CD4-positive, alpha-beta T cell (primary cell): ENCODE measurements around the gene IVNS1ABP. TPM values are rescaled to one million over a fixed set of nuclear protein-coding genes. Genes with fewer than 3 reads are reported as not detected.

Experiments used
- ATAC-seq: fragments of 200-7000 bp; cut with Tn5 transposase; one replicate; pipeline ENCODE4 v1.10.0; 2022; ENCODE audit warnings: mild to moderate bottlenecking; ENCODE audit not compliant: poor library complexity
- CTCF ChIA-PET: fragments of 350-600 bp; sonication (Branson Sonifier 250); formaldehyde crosslinking; loops from one replicate; lab custom pipeline; 2021; ENCODE audit warnings: antibody characterized with exemption, inconsistent platforms; lab: Charles Lee
- POLR2A ChIA-PET: fragments of 350-600 bp; sonication (Branson Sonifier 250); formaldehyde crosslinking; loops from one replicate; lab custom pipeline; 2021; ENCODE audit warnings: antibody characterized with exemption, inconsistent platforms; lab: Charles Lee
- DNase-seq, 14 experiments: peaks; one replicate each; pipeline ENCODE4 v3.0.0-alpha.2; 2013 to 2020; ENCODE audit warnings: mixed read lengths in 2 of 14
- H3K27ac ChIP-seq, 2 donors: one replicate each; pipeline versions ENCODE4 v1.5.1 to v1.7.0; 2013; ENCODE audit warnings: low read length in 2 of 2, low read depth in 1 of 2, mild to moderate bottlenecking in 1 of 2
- H3K27me3 ChIP-seq, 2 experiments: 1 replicate in 1 of 2; 2 replicates in 1 of 2; pipeline versions ENCODE4 v1.6.1 to v1.7.0; 2013; ENCODE audit warnings: low read length in 2 of 2, control low read depth in 1 of 2, mild to moderate bottlenecking in 1 of 2, moderate library complexity in 1 of 2; ENCODE audit not compliant: insufficient read depth in 2 of 2, control insufficient read depth in 1 of 2
- H3K36me3 ChIP-seq: one replicate; pipeline ENCODE4 v1.6.1; 2013; ENCODE audit warnings: low read length, control low read depth; ENCODE audit not compliant: insufficient read depth
- H3K4me1 ChIP-seq: one replicate; pipeline ENCODE4 v1.6.1; 2013; ENCODE audit warnings: low read length, control low read depth; ENCODE audit not compliant: insufficient read depth
- H3K4me3 ChIP-seq: one replicate; pipeline ENCODE4 v1.5.1; 2013; ENCODE audit warnings: mild to moderate bottlenecking, low read length, moderate library complexity
- H3K9me3 ChIP-seq, 2 experiments: 1 replicate in 1 of 2; 2 replicates in 1 of 2; pipeline versions ENCODE4 v1.6.1 to v1.7.0; 2013; ENCODE audit warnings: low read length in 2 of 2, mild to moderate bottlenecking in 2 of 2, control low read depth in 1 of 2, moderate library complexity in 1 of 2; ENCODE audit not compliant: control insufficient read depth in 1 of 2, insufficient read depth in 1 of 2
- H3K27ac Mint-ChIP-seq: one replicate; pipeline ENCODE4 v1.8.0; 2020; ENCODE audit warnings: mixed read lengths
- H3K27me3 Mint-ChIP-seq: one replicate; pipeline ENCODE4 v1.8.0; 2021; ENCODE audit warnings: mixed read lengths
- H3K36me3 Mint-ChIP-seq: one replicate; pipeline ENCODE4 v1.8.0; 2021; ENCODE audit warnings: low read depth, mixed read lengths
- H3K4me1 Mint-ChIP-seq: one replicate; pipeline ENCODE4 v1.8.0; 2021; ENCODE audit warnings: low read depth, mixed read lengths
- H3K4me3 Mint-ChIP-seq: one replicate; pipeline ENCODE4 v1.8.0; 2020; ENCODE audit warnings: mild to moderate bottlenecking, mixed read lengths
- H3K9me3 Mint-ChIP-seq: one replicate; pipeline ENCODE4 v1.8.0; 2020; ENCODE audit warnings: mixed read lengths
- CTCF ChIP-seq: fragments of 200-600 bp; IDR thresholded peaks from one replicate; pipeline ENCODE4 v1.8.0; 2022; ENCODE audit warnings: antibody characterized with exemption, mild to moderate bottlenecking
- intact Hi-C, 2 experiments: fragments of 100-400 bp; cut with DNase I in 1 of 2; cut with micrococcal nuclease in 1 of 2; formaldehyde crosslinking; loops; one replicate each; pipeline versions ENCODE4 v1.15.1 to v1.9.0; 2023 to 2025; cut with DNase I, micrococcal nuclease
- total RNA-seq, 174 experiments: library from RNA in 2 of 174; stranded (reverse) in 2 of 174; gene quantifications; one replicate each; pipeline ENCODE4 v1.2.3 and lab custom pipeline; 2021 to 2026

The IVNS1ABP gene
- total RNA-seq, 2 experiments from 2014 or later: 234 to 254 TPM

- no peaks in the 10 kb centered on the region for H3K9me3 Mint-ChIP-seq
- Histone ChIP-seq H3K4me3 (no peak overlapping the region), H3K4me1 (peaks cover 20% of the 10 kb centered on the region), H3K36me3 (no peaks in the 10 kb centered on the region), H3K27ac (peak overlapping the region in 1 of 2 donors; percentile 19), H3K9me3 (no peaks in the 10 kb centered on the region), H3K27me3 (no peaks in the 10 kb centered on the region)
- H3K27me3 Mint-ChIP-seq: no peaks in the 10 kb centered on the region
- ChIA-PET CTCF (interaction anchor here (0.8 kb wide), 1 partner anchor 21 kb away, joined by 3 read pairs; no protein-coding TSS in a partner anchor), POLR2A (interaction anchor here (1.0 to 2.9 kb wide), 5 partner anchors 21 to 335 kb away, joined by 3 to 44 read pairs (median 5); partner anchors contain the start of gene IVNS1ABP)
- H3K27ac Mint-ChIP-seq: peak overlapping the region; percentile 62
- peak overlapping the region; percentile 16 for H3K4me3 Mint-ChIP-seq
- intact Hi-C loops: loop anchor here in 1 of 2 experiments (2.0 kb wide), 1 partner anchor 20 kb away; no protein-coding TSS in a partner anchor
- DNase-seq: peak in 11 of 14 experiments; percentile 12 to 88 (median 26)
- H3K4me1 Mint-ChIP-seq: peaks cover 42% of the 10 kb centered on the region
- no peak for TF ChIP-seq CTCF
- H3K36me3 Mint-ChIP-seq: no peaks in the 10 kb centered on the region
- ATAC-seq: peak; percentile 92
These were observed 21.9 kb upstream of the IVNS1ABP start for GRCh38 chr1:185338719-185339622.

GRCh38 chr1:185337246-185337645, 20.2 kb upstream of the IVNS1ABP start:
- Histone ChIP-seq H3K4me1 (peaks cover 20% of the 10 kb centered on the region), H3K9me3 (no peaks in the 10 kb centered on the region), H3K27me3 (no peaks in the 10 kb centered on the region), H3K36me3 (no peaks in the 10 kb centered on the region), H3K4me3 (no peak overlapping the region), H3K27ac (no peak overlapping the region)
- H3K4me3 Mint-ChIP-seq: no peak overlapping the region
- H3K4me1 Mint-ChIP-seq: peaks cover 42% of the 10 kb centered on the region
- CTCF ChIA-PET: interaction anchor here (1.0 kb wide), 1 partner anchor 19 kb away, joined by 3 read pairs; no protein-coding TSS in a partner anchor
- no peaks in the 10 kb centered on the region for H3K9me3 Mint-ChIP-seq
- ATAC-seq (no peak), DNase-seq (no peak)
- TF ChIP-seq CTCF: no peak
- no peaks in the 10 kb centered on the region for H3K36me3 Mint-ChIP-seq
- H3K27ac Mint-ChIP-seq: peak overlapping the region; percentile 33
- H3K27me3 Mint-ChIP-seq: no peaks in the 10 kb centered on the region
- POLR2A ChIA-PET: interaction anchor here (0.8 to 2.9 kb wide), 3 partner anchors 19 to 337 kb away, joined by 3 to 44 read pairs (median 3); partner anchors contain the start of gene IVNS1ABP
- intact Hi-C loops: no loop called here

- Histone ChIP-seq H3K36me3 (no peaks in the 10 kb centered on the region), H3K4me1 (peaks cover 8% of the 10 kb centered on the region), H3K4me3 (no peak overlapping the region), H3K27ac (no peak overlapping the region), H3K9me3 (no peaks in the 10 kb centered on the region), H3K27me3 (no peaks in the 10 kb centered on the region)
- peaks cover 18% of the 10 kb centered on the region for H3K4me1 Mint-ChIP-seq
- no peak for DNase-seq
- intact Hi-C loops: no loop called here
- POLR2A ChIA-PET: no interaction called here
- no peak overlapping the region for H3K27ac Mint-ChIP-seq
- no peak for ATAC-seq
- CTCF ChIA-PET: no interaction called here
- no peak for TF ChIP-seq CTCF
- H3K9me3 Mint-ChIP-seq: no peaks in the 10 kb centered on the region
- no peaks in the 10 kb centered on the region for H3K36me3 Mint-ChIP-seq
- H3K4me3 Mint-ChIP-seq: no peak overlapping the region
- no peaks in the 10 kb centered on the region for H3K27me3 Mint-ChIP-seq
These were observed 17.1 kb upstream of the IVNS1ABP start for GRCh38 chr1:185334182-185334581.
